ENCODE data around the gene HMX1.

- TF ChIP-seq EZH2 (IDR thresholded peaks at IDR 0.05; ENCODE audit: borderline replicate concordance) = no peak
- TF ChIP-seq CTCF (IDR thresholded peaks at IDR 0.05; ENCODE audit: poor library complexity) = no peak
Observed at GRCh38 chr4:8850830-8851188, 20.8 kb downstream of the HMX1 start.

All from hepatocyte (in vitro differentiated cells).